HG02678 (cell line): ENCODE results near the gene NRXN3.

Experiments
- ATAC-seq: cut with Tn5 transposase; IDR thresholded peaks from one replicate; pipeline ENCODE4 v1.9.1; 2021; ENCODE audit warnings: mild to moderate bottlenecking, moderate library complexity; ENCODE audit not compliant: unreplicated experiment

The NRXN3 gene

DNA sequence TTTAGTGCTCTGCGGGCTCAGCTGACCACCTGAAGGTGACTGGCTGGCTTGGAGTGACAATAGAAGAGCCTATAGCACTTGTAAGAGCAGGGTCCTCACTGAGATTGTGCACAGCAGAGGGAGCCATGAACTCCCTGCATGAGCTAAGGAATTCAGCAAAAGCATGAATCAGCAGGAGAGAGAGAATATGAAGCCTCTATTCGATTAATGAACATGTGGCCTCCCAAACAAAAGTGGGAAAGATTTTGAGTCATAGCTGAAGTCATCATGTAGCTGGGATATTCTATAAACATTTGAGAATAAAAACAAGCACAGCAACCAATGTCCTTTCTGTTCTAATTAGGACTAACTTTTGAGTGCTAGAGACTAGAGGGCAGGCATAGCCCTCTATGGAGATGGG, 1414.5 kb downstream of the NRXN3 start:
- no peak for ATAC-seq

DNA sequence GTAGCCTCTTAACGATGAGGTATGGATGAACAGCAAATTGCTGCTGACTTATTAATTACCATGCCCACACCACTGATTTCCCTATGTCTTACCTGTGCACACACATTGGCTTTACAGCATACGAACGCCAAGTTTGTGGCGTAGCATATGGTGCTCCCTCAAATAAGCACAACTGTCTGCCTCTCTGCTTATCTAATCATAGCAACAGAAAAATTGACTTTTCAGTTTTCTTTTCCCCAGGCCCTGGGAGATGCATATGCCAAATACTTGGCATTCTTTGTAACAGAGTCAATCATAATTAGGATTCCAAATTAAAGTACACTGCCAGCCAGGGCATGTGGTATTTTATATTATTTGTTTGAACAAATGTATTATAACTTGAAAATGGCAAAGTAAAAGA, 1415.7 kb downstream of the NRXN3 start:
- no peak for ATAC-seq

DNA sequence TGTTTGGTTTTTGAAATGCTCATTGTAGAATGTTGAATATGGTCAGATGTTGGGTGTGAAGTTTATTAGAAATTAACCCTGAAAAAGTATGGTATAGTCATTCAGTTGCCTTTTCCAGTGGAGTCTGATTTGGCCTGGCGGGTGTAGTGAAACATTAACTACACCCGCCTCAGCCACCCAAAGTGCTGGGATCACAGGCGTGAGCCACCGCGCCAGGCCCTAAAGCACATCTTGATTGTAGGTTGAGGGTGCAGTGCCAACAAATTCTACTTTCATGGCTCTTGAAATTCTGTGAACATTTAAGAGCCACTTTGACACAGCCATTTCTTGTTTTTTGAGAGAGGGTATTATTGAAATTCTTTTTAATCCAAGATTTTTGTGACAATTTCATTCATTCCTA, 1416.2 kb downstream of the NRXN3 start:
- no peak for ATAC-seq

DNA sequence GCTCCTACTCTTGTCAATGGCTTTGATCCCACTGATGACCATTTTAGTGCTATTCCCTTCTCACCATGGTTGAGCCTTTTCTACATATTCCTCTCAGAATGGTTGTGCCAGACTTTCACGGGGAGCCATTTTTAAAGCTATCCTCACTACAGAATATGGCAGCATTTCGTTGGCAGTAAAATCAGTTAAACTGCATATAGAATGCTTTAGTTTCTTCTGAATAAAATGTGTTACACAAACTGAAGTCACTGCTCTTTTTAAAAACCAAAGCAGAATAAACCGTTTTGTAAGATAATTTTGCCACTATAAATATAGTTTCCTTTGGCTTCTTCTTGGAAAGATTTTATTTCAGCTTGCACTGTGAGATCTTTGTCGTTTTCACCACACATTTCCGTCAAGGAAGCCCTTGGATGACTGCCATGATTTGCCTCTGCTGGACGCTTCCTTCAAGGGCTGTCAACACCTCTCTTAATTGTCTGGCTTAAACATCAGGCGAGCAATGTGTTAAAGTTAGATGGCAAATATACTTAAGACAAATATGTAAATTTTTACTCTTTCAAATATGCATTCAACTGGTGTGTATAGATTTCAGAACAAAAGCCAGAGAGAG, 1416.9 kb downstream of the NRXN3 start:
- ATAC-seq, result no peak

DNA sequence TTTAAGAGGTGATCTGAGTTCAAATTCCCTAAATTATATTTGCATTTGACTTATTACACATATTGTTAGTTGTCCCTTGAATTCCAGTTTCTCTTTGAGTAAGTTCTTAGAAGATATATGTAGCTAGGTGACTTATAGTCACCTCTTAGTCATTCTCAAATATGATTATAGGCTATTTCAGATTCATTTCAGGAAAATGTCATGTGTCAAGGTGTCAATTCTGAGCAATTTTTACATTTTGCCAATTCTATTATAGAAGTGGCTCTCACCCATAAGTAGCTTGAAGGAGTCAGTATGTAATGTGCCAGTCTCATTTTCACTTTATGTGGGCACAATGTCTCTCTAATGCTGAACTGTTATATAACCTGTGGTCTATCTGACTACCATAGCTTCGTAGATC, 1417.7 kb downstream of the NRXN3 start:
- ATAC-seq, result no peak

DNA sequence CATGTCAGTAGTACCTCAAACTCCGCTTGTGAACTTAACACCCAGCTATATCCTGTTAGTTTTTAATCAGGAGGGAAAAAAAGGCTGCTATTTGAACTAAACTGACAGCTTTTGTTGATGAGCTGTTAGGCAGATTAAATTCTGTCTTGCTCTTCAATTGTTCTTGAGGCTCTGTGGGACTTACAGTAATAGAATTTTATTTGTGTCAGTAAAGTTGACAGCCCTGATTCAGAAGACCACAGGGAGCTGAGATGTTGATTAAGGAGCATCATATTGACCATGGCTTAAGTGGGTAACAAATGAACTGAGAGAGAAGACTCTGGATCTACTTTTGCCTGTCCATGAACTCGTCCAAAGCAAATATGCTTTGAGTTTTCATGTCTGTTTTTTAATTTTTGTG, 1418.2 kb downstream of the NRXN3 start:
- no peak for ATAC-seq

DNA sequence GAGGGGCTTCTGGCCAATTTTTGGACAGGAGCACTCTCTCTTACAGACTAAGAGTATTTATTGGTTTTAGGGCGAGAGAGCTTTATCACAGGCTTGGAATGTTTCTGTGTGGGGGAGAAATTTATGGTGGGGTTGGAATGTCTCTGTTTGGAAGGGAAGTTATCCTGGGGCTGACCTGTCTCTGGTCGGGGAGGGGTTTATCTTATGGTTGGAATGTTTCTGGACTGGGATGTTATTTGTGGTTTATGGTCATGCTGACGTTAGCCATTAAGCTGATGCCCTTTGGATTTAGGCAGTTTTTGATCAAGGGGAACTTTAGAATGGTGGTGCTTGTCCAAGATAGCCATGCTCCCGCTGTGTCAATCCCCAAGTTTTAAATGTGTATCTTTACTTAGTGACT, 1426.4 kb downstream of the NRXN3 start:
- no peak for ATAC-seq

DNA sequence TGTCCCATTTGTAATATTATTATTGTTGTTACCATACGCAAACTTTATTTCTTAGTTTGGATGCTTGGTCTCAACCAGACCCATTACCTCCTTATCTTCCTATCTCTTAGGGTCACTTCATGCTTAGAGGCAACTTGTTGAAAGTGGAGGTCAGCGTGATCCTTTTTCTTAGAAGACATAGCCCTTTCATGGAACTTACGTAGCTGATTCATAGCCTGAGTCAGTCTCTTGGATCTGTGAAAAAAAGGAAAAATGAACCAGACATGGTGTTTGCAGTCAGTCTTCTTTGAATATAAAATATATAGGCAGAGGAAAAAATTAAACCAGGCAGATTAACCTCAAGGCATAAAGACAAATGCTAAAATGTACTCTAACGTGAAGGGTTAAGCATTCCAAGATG, 1427.4 kb downstream of the NRXN3 start:
- ATAC-seq, result no peak

DNA sequence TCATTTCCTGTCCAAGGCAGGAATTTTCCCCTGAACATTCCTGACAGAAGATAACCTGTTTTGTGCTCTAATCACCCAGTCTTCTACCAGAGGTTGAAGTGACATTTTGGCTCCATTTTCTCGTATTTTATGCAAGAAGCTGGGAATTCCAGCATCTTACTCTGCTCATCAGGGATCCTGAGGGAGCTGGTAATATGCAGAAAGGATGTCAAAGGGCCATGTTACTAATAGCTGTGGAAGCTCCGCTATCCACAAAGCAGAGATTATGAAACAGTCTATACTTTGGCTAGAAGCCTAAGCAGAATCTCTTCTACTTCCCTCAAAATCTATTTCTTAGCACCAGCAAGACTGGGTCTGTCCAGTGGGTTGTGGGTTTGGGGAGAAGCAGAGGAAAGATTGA, 1428.2 kb downstream of the NRXN3 start:
- ATAC-seq, result no peak

DNA sequence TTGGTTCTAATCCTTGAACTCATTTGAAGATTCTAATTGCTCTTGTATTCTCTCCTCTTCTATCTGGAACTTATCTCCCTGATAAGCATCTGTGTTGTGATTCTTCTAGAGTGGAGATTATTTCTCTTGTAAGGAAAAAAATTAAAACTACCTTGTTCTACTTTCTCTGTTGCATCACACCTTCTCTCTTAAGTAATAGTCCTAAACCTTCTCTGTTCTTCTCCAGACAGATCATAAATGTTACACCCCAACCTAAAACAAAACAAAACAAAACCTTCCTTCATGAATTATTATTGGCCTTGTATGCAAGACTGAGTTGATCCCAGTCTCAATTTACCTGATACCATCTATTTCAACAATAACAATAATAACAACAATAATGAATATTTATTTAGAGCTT, 1429.1 kb downstream of the NRXN3 start:
- ATAC-seq, result no peak

DNA sequence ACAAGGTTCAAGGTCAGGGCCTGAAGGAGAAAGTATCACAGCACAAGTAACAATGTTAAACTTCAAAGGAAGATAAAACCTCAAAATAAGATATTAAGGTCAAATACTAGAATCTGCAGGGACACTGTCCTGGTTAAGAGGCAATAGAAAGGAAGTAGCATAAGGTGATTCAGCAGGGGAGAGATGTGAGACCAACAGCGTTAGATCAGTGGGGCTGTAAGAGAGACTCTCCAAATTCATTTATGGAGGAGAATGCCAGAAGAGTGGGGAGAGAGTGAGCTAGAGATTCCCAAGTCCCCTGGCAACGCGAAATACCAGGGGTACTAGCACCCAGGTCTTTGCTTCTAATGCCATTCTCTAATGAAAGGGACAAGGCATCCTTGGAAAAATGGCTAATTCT, 1430.2 kb downstream of the NRXN3 start:
- ATAC-seq, result no peak

DNA sequence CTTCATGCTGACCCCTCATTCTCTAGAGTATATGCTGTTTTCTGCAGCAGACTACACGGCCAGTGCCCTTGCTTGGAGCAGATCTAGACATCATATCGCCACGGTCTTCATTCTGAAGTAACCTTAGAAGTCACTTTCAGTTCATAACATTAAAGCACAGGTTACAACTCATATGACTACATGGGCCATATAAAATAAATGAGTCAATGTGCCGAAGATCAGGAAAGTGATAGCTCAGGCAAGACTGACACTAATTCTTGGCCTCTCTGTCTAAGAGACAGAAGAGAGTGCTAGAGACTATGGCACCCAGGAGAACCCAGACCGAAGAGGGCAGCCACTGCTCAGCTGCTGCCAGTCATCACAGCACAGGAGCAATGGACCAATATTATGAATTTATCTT, 1431.4 kb downstream of the NRXN3 start:
- no peak for ATAC-seq

DNA sequence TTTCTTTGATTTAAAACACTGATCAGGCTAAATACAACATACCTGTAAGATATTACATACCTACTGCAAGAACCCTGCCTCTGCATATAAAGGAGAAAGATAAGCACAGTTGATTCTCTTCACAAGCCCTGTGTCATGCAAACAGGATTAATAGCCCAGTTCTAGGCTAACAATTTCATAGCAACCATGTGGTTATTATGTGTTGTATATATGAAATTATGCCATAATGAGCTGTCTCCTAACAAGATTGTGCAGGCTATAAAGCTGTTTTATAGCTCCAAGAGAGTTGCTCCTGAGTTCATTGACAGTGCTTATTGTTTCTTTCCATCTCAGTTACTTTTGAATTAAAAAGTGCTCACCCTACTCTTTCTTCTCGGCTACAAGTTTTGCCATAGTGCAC, 1431.9 kb downstream of the NRXN3 start:
- ATAC-seq, result no peak

DNA sequence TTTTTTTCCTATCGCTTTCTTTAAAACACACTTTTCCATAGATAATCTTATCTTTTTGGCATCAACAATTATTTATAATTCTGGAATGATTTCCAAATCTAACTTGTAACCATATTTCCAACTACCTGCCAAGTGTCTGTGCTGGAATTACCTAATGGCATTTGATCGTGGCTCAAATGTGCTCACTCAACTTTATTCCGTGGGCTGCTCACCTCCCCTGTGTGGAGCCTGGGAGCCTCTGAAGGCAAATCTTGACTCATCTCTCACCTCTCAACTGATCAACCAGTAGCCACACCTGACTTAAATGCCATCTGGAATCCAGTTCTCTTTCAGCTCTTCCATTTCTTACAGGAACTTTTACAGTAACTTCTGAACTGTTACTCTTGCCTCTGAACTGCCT, 1432.6 kb downstream of the NRXN3 start:
- ATAC-seq, result no peak

DNA sequence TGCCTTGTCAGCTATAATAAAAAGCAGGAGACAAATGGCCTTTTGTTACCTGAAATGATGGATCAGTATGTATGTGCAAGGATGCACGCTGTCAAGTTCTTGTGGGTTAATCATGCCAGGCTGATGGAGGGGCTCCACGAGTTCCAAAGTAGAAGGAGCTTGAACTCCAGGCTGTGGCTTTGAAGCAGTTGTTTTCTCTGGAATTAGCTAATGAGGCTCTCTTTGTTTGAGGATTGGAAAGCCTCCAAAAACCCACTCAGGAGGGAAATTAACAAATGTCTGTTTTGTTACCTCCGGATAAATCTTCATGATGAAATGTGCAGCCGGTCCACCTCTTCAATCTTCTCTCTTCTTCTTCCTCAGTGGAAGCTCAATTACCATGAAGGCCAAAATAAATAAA, 1435.7 kb downstream of the NRXN3 start:
- no peak for ATAC-seq

DNA sequence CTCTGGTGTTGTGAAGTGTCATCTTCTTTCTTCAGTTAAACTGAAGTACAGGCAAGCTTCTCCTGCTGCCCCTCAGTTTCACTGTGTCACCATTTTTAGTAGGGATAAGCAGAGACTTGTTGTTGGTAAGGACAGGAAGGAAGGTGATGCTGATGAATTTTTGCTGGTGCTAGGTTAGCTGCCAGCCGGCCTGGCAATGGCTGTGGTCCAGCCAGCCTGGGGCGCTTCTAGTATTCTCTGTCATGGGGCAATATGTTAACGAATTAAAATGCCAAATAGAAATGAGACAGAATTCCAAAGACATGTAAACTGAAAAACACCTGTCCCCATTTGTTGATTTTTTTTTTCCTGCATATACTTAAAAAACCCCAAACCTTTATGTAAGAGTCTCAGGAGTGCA, 1438.3 kb downstream of the NRXN3 start:
- ATAC-seq, result no peak

DNA sequence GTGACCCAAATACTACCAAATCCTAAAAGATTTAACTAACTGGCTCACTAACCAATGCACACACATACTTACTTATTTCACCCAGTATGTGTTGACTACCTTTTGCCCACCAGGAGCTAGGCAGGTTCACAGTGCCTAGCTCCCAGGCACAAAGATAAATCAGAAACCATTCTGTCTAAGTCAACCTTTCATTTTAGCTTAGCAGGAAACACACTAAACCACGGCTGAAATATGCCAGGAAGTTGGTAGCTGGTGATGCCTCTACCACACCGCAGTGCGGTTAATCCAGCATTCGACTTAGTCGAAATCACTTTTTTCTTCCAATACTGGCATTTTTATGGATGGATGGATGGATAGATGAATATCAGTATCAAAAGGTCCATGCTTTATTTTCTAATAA, 1443.5 kb downstream of the NRXN3 start:
- no peak for ATAC-seq

DNA sequence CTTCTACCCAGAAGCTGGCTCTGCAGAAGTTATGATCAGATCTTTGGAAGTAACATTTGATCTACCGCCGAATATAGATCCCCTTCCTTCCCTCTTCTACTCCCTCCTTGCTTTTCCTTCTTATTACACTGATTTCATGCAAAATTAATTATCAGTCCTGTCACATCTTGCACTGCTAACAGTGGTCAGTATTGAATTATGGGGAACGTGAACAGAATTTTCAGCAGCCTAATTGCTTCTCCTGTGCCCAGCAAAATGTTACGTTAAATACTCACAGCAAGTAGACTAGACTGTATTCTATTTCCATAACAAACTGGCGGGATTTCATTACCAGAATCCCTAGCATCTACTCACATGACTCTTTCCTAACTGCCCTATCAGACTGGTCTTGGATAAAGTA, 1444.3 kb downstream of the NRXN3 start:
- ATAC-seq, result no peak

DNA sequence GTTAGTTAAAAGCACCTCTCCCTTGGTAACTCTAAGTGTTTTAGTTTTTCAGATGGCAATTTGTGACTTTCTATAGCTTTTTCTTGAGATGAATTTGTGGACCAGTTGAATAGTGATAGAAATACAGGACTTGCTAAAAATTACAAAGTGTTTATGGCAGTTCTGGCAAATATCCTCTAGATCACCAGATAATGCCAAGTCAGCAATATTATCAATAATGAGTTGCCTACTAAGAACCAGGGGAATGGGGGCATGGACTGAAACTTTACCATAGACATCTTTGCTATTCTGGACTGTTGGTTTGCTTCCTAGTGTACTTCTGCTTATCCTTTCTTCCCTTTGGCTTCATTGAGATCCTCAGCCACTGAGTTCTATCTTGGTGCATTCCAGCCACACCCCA, 1456.9 kb downstream of the NRXN3 start:
- no peak for ATAC-seq

DNA sequence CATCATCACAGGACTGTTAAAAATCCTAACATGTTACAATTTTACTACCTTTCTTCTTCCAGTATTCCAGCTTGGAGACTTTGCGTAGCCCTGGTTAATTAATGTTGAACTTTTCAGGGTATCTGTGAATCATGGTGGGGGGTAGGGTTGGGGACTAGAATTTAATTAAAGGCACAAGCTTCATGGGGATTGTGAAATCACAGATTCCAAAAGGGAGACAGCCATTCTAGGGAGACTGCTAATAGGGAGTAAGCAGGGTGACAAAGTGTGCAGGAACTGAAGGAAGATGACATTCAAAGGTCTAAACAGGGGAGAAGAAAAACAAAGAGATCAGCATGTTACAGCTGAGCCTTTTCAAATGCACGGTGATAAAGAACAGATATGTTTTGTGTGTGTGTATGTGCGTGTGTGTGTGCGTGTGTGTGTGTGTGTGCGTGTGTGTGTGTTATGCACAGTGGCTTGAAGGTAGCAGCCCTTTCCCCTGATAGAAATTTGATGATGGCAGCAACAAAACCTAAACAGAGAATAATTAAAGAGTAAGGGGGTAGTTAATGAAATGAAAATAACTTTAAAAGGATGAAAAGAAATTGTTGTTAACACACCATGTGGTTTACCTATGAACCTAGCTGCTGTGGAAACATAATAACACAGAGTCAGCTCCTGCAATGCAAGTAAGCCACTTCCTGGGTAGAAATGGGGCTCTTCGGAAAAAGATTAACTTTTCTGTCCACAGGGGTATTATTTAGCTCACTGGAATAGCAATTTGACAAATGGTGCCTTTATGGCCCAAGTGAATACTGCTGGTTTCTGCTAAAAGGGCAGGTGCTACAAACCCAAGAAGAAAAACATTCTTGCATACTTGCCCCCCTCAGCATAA, 1459.5 kb downstream of the NRXN3 start:
- no peak for ATAC-seq

DNA sequence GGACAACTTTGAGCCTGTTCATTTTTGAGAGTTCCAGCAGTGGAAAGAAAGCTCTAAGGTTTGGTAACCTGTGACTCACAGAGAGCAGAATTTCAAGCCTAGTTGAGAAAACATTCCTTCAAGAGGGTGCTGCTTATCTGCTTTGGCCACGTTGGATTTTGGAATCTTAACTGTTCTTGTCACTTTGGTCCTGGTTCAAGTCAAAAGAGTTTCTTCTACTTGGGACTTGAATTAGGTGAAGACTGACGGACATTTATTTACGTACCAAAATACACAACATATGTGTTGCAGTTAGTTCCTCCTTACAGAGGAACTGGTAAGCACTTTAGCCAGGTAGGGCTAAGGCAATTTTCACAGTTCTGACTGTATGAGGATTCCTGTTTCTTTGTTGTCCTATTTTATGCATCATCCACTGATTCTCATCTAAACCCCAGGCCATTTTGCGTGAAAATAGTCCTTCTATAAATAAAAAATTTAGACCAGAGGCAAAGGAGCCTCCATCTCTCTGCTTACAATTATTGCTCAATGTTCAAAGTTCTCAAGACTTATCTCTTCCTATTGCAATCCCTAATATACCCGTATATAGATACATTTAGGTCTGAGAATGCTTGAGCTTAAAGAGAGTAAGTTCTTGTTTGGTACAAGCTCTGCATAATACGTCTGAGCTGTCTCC, 1460.3 kb downstream of the NRXN3 start:
- no peak for ATAC-seq

DNA sequence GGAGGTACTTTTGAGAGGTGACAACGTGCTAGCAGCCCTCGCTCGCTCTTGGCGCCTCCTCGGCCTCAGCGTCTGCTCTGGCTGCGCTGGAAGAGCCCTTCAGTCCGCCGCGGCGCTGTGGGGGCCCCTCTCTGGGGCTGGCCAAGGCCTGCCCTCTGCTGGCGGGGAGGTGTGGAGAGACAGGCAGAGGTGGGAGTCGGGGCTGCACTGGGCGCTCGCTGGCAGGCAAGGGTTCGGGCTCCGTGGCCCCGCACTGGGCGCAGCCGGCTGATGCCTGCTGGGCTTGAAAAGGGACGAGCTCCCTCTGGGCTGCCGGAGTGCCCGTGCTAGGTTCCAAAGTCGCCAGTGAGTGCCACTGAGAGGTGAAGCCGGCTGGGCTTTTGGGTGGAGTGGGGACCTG, 1461.1 kb downstream of the NRXN3 start:
- ATAC-seq, result no peak
